Neutrophil (primary cell): ENCODE measurements around the gene DOK6.

Source experiments
- H3K27ac ChIP-seq: fragments of 200-600 bp; sonication (generic); 2 replicates; pipeline ENCODE4 v1.5.1; 2016; ENCODE audit warnings: mild to moderate bottlenecking, moderate library complexity
- H3K27me3 ChIP-seq: fragments of 200-600 bp; sonication (generic); 2 replicates; pipeline ENCODE4 v1.6.0; 2016; ENCODE audit warnings: mild to moderate bottlenecking
- H3K36me3 ChIP-seq: fragments of 200-600 bp; sonication (generic); 2 replicates; pipeline ENCODE4 v1.5.1; 2017
- H3K4me1 ChIP-seq, 2 experiments: fragments of 200-600 bp in 1 of 2; sonication (generic) in 1 of 2; 1 replicate in 1 of 2; 2 replicates in 1 of 2; pipeline versions ENCODE4 v1.5.1 to v1.6.1; 2013 to 2016; ENCODE audit warnings: low read depth in 1 of 2, low read length in 1 of 2, mild to moderate bottlenecking in 1 of 2, moderate library complexity in 1 of 2; ENCODE audit not compliant: control insufficient read depth in 1 of 2, insufficient read depth in 1 of 2
- H3K4me3 ChIP-seq, 2 experiments: fragments of 200-600 bp in 1 of 2; sonication (generic) in 1 of 2; 1 replicate in 1 of 2; 2 replicates in 1 of 2; pipeline ENCODE4 v1.5.1; 2013 to 2016; ENCODE audit warnings: low read depth in 1 of 2, low read length in 1 of 2, mild to moderate bottlenecking in 1 of 2, moderate library complexity in 1 of 2
- H3K9me3 ChIP-seq: fragments of 200-600 bp; sonication (generic); 2 replicates; pipeline ENCODE4 v1.5.1; 2016
- TF ChIP-seq, protein P1 (sequence below): fragments of 200-600 bp; sonication (generic); IDR thresholded peaks from 2 replicates; pipeline ENCODE4 v1.5.1; 2016; ENCODE audit warnings: antibody characterized with exemption

DOK6 gene

GRCh38 chr18:69898241-69898861 lies 497.7 kb downstream of the DOK6 start:
- Histone ChIP-seq H3K4me1 (no peaks in the 10 kb centered on the region), H3K27me3 (no peaks in the 10 kb centered on the region), H3K36me3 (no peaks in the 10 kb centered on the region), H3K27ac (no peak overlapping the region), H3K9me3 (no peaks in the 10 kb centered on the region), H3K4me3 (no peak overlapping the region)
- TF ChIP-seq, protein P1, sequence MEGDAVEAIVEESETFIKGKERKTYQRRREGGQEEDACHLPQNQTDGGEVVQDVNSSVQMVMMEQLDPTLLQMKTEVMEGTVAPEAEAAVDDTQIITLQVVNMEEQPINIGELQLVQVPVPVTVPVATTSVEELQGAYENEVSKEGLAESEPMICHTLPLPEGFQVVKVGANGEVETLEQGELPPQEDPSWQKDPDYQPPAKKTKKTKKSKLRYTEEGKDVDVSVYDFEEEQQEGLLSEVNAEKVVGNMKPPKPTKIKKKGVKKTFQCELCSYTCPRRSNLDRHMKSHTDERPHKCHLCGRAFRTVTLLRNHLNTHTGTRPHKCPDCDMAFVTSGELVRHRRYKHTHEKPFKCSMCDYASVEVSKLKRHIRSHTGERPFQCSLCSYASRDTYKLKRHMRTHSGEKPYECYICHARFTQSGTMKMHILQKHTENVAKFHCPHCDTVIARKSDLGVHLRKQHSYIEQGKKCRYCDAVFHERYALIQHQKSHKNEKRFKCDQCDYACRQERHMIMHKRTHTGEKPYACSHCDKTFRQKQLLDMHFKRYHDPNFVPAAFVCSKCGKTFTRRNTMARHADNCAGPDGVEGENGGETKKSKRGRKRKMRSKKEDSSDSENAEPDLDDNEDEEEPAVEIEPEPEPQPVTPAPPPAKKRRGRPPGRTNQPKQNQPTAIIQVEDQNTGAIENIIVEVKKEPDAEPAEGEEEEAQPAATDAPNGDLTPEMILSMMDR = no peak
